Stimulated activated CD4-positive, alpha-beta T cell treated with anti-CD3 and anti-CD28 coated beads, TNF-alpha, amount 100 ng/mL, for 1 hour (primary cell): ENCODE measurements around the gene DMWD.
"Not testable (repeated sequence)": the region's sequence is repeated elsewhere in the genome, so short reads cannot be mapped to it uniquely, and the experiment has no call there.

Experiments
- DNase-seq, 3 donors: peaks; one replicate each; pipeline ENCODE4 v3.0.0-alpha.2; 2020; ENCODE audit warnings: low read depth in 3 of 3, low spot score in 1 of 3

Gene DMWD

DNA sequence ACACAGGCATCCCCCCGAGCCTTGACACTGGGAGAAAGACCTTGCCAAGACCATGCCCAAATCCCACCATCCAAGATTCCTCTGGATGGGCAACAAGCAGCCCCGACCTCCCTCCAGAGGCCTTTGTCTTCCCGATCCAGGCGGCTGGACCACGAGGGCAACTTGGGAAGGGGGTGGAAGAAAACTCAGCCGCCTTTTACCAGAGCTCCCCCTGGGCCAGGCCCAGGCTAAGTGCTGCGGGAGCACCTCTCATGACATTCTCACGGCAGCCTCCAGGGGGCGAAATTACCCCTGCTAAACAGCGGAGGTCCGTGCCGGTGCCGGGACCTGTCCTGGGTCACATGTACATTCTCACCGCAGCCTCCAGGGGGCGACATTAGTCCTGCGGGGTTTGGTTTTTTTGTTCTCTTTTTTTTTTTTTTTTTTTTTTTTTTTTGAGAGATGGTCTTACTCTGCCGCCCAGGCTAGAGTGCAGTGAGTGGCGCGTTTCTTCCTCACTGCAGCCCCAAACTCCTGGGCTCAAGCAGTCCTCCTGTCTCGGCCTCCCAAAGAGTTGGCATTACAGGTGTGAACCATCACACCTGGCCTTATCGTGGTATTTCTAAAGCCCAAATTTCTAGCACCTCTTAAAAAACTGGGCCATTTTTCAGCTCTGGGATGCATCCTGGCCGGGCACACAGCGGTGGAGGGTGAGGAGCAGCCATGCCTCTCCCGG is 24.5 kb upstream of the DMWD start:
- peak; percentile 87 to 97 (median 88) for DNase-seq

DNA sequence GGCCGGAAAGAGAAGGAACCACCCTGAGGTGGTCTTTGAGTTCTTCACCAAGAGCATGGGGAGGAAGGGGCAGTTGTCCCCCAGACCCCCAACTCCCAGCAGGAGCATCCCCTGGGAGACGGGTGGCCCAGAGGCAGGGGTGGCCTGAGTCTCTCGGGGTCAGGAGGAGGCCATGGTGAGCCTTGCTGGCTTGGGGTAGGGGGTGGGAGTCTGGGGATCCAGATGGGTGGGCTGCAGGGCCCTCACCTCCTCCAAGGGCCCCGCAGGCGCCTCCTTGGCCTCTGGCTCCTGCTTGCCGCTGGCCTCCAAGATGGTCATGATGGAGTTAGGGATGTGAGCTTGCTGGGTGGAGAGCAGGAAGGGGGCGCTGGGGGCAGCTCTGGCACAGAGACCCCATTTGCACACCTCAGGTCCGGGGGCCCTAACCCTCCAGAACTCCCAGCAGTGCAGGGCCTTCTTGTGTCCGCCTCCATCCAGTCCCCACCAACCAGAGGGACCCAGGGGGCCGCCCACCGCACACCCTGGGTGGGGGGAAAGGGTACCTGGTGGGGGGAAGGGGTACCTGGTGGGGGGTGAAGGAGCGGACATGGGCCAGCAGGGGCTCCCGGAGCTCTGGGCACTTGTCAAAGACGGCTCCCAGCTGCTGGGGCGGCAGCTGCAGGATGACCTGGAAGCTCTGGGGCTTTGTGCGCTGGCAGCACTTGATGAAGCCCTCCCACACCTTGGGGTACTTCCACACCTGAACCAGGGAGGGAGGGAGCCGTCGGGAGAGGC is 23.8 kb upstream of the DMWD start:
- DNase-seq: no peak

DNA sequence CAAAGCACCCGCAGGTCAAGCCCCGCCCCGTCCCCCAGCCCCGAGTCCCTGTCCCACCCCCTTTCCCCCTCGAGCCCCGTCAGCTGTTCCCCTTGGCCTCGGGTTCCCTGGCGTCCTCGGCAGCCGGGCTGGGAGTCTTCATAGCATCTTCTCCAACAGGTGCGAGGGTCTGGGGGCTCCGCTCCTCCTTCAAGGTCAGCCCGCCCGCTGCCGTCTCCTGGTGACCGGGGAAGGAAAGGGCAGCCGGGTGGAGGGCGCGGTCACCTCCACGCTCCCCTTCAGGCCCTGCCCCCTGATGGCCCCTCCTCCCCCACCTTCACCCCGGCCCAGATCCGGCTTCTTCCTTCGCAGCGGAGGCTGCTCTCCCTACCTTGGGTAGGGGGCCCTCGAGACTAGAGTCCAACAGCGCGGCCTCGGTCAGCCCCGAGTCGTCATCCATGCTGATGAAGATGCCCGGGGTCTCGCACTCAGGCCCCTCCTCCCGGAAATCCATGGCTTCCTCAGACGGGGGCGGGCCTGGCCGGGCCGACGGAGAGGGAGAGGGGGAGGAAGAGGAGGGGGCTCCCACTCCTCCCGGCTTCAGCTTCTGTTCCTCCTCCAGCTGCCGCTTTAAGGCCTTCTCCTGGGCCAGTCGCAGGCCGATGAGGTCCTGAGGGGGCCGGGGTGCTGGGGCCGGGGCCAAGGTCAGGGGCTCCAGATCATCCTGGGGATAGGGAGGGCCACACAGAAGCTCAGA is 23.0 kb upstream of the DMWD start:
- no peak for DNase-seq

DNA sequence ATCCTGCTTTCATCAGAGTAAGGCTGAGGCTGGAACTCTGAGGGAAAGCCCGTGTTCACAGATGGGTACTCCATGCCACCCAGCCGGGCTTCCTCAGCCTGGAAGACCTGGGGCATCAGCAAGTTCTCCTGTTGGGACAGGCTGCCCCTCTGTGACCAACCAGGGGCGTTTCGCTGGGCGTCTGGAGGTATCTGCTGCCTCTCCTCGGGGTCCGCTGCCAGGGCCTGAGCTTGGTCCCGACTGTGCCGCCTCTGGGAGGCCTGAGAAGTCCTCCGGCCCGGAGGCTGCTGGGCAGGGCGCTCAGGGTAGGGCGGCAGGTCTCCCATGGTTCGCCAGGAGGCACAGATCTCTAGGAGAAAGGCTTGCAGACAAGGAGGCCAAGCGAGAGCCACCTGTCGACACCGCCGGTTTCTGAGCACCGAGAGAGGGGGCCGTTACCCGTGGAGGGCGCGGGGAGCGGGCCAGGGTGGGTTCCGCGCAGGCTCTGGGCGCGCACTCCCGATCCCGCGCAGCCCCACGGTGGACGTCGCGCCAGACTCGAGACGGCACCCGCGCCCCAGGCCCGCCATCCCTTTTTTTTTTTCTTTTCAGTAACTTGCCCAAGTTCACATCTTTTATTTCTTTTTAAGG is 22.3 kb upstream of the DMWD start, which contains the start of gene RSPH6A:
Gene RSPH6A (minus strand): TSS at position 458 of the 630 bp plus-strand sequence. CDS start 132 bp downstream, at position 326.
- no peak for DNase-seq

DNA sequence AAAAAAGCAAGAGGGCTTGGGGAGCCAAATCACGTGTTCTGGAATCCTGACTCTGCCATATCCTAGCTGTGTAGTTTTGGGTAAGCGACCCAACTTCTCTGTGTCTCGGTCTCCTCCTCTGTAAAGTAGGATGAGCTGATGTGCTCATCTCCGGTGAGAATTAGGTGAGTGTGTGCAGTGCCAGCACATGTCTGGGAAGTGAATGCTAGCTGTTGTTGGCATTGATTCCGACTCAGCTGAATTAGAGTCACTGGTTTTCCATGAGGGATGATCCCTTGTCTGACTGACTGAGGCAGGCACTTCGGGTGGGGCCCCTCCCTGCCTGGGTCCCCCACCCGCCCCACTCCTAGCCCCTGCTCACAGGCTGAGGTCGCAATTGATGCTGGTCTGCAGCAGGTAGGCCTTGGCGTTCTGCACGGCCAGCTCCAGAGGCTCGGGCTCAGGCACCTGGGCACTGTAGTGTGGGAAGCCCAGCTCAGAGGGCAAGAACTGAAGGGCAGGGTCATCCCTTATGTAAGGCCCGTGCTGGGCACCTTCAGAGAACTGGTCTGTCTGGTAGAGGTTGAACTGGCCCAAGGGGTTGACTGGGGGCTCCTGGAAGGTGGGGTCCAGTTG is 21.6 kb upstream of the DMWD start:
- no peak for DNase-seq

DNA sequence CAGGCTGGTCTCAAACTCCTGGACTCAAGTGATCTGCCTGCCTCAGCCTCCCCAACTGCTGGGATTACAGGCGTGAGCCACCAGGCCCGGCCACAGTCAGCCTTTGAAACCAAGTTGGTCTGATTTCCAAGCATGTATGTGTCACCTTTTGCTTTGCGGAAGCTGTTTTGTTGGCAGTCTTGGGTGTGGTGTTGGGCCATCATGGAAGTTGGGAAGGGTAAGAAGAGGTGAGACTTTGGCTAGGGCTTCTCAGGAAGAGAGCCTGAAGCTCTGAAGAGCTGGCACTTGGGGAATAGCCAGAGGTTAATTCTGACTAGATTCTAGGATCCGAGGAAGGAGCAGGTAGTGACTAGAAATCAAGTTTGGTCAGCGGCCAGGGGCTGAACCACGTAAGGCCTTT is 19.7 kb upstream of the DMWD start:
- DNase-seq: no peak

DNA sequence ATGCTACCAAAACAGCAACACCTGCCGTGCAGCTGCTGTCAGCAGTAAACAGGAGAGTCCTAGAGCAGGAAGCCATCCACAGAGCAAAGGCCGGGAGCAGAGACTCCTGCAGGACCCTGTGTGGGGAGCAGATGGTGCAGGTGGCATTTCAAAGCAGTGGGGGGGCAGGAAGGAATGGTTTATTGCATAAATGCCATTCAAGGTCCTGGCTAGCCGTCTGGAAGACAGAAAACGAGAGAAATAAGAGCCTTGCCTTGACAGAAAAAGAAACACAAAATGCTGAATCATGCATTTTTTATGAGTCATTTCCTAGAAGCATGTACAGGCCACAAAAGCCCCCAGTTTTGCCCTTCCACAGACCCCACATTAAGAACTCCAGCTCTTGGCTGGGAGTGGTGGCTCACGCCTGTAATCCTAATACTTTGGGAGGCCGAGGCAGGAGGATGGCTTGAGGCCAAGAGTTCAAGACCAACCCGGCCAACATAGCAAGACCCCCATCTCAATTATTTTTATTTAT is 17.1 kb upstream of the DMWD start:
- no peak for DNase-seq

DNA sequence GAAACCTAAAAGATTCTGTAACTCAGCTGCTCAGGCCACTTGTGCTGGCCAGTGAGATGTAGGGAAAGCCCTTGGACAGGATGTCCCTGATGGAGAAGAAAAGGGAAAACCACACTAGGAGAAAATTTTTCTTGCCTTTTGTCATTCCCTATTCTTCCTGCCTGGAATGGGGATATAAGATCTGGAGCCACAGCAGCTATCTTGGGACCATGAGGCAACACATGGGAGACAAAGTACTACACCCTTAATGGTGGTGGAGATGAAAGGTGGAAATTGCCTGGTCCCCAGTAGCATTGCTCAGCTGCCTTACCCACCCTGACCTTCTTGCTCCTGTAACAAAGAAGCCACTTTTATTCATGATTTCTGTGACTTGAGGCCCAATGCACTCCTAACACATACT is 13.1 kb upstream of the DMWD start:
- no peak for DNase-seq

DNA sequence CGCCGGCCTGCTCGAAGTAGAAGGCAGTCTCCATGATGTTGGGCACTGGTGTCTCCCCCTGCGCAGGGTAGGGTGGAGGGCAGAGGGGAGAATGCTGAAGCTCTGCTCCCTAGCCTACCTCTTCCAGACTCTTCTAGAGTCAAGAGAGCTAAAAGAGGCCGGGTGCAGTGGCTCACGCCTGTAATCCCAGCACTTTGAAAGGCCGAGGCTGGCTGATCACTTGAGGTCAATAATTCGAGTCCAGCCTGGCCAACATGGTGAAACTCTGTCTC is 12.2 kb upstream of the DMWD start:
- no peak for DNase-seq

DNA sequence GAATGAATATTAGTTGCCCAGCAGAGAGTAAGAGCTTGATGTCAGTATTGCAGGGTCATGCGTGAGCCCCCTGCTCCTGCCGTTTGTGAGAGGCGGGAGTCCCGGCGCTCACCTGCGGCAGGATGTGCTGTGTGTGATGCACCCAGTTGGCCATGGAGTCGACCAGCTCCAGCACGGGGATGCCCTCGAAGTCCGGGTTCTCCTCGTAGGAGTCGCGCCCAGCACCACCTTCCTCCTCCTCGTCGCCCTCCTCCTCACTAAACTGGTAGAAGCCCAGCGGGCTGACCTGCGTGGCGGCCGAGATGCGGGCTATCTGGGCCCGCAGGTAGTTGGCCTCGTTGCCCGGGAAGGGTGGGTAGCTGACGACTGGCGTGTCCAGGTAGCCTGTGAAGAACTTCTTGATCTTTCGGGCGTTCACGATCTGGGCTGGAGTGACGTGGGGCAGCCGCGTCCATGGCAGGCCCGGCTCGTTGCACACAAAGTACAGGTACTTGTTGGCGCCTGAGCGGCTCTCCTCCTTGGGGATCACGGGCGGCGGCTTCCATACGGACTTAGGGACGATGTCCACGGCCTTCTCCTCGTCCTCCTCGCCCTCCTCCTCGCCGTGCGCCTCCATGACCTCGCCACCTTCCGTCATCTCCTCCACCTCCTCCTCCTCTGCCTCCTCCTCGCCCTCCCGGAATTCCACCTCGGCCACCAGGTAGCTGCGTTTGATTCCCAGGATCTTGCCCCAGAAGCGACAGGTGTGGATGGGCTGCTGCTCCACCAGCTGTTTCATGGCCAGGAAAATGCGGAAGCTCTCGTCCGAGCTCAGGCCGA is 11.7 kb upstream of the DMWD start:
- DNase-seq: no peak

DNA sequence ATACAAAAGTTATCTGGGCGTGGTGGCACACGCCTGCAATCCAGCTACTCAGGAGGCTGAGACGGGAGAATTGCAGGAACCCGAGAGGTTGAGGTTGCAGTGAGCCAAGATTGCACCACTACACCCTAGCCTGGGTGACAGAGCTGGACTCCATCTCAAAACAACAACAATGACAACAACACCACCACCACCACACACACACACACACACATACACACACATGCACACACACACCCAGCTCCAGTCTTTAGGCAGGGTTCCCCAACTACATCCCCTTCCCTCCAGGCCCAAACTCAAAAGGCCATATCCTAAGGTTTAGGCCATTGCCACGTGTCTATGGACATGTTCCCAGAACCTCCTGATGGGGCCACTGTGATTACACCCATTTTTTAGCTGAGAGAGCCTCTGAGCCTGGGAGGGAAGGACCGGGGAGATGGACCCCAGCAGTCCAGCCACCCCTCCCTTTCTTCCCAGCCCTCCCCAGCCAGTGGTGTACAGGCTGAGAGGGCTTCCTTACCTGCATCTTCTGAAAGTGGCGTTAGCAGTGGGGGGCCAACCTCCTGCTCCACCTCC is 9.0 kb upstream of the DMWD start:
- DNase-seq: no peak

DNA sequence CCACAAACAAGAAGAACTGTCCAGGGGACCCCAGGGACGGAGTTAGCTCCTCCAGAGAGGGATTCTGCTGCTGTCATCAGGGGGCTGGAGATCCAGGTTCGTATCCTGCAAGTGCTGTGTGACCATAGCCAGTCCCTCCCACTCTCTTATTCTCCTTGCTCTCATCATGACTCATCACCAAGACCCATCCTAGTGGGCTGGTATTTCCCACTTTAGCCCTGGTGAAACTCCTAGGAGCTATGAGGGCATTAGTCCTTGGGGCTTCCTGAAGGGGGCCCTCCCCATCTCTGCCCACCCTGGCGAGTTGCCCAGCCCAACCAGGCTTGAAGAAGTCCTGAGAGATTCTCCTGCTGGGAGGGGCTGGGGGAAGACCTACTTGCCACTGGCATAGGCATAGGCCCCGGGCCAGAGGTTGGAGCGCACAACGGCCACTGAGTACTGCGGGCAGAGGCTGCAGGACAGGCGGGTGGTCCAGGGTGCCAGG is 7.5 kb upstream of the DMWD start:
- no peak for DNase-seq

DNA sequence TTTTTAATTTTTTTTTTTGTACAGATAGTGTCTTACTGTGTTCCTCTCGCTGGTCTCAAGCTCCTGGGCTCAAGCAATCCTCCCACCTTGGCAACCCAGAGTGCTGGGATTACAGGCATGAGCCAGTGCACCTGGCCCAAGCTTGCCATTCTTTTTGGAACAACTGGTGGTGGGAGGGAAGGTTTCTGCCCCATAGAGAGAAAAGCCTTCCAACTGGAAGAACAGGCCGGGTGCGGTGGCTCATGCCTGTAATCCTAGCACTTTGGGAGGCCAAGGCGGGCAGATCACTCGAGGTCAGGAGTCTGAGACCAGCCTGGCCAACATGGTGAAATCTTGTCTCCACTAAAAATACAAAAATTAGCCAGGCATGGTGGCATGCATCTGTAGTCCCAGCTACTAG is 6.9 kb upstream of the DMWD start:
- not testable (repeated sequence) for DNase-seq

DNA sequence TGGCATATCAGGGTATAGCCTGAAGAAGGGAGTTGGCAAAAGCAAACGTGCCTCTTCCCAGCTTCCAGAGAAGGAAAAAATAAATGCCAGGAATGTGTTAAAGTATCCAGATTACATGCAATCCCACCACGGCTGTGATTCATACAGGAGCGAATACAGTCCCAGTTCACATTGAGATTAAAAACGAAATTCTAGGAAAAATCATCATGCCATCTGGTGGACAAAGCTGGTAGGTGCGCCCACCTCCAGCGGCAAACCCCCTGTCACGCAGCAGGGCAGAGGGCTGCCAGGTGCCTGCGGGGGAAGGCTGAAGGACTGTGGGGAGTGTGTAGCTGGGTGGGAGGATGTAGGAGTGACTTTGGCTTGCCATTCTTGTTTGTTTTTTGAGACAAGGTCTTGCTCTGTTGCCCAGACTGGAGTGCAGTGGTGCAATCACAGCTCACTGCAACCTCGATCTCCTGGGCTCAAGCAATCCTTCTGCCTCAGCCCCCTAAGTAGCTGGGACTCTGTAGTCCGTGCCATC is 6.4 kb upstream of the DMWD start:
- DNase-seq: peak in 2 of 3 donors; percentile 29 to 54

DNA sequence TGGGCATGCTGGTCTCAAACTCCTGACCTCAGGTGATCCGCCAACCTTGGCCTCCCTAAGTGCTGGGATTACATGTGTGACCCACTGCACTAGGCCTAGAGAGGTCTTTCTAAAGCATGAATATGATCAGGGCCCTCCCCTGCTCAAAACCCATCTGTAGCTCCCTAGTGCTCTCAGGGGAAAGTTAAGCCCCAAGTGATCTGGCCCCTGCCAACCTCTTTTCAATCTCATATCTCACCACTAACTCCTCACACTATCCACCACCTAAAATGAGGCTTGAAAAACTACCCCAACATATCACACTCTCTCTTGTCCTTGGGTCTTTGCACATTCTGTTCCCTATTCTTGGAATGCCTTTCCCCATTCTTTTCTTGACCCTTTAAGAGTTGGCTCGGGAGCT is 2.0 kb upstream of the DMWD start:
- no peak for DNase-seq

DNA sequence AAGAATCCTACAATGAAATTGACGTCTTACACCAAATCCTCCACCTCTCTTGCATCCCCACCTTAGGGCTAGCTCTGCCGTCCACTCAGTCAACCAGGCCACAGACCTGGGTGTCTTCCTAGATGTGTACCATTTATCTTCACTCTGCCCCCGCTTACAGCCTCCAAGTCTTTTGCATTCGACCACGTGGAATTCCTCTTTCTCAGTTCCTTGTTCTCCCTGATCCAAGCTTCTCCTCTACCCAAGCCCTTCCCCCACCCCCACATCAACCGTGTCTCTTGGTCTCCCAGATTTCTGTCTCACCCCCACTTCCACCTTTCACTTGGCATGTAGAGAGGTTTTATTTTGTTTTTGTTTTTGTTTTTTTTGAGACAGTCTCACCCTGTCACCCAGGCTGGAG is 1.2 kb upstream of the DMWD start:
- DNase-seq: no peak

DNA sequence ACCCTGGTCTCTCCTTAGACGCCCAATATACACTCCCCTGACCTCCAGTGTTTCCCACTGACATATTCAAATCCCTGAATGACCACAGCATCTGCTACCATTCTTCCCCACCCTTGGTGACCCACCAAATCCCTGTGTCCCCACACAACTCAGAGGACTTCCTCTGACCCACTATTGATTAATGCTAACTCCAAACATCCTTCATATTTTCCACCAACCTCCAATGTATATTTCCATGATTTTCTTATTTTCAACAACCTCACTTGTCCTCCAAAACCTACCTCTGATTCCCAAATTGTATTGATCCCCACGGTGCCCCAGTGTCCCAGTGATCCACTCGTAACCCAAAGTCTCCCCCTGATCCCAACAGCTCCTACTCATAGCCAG is 526 bp upstream of the DMWD start:
- DNase-seq: no peak

DNA sequence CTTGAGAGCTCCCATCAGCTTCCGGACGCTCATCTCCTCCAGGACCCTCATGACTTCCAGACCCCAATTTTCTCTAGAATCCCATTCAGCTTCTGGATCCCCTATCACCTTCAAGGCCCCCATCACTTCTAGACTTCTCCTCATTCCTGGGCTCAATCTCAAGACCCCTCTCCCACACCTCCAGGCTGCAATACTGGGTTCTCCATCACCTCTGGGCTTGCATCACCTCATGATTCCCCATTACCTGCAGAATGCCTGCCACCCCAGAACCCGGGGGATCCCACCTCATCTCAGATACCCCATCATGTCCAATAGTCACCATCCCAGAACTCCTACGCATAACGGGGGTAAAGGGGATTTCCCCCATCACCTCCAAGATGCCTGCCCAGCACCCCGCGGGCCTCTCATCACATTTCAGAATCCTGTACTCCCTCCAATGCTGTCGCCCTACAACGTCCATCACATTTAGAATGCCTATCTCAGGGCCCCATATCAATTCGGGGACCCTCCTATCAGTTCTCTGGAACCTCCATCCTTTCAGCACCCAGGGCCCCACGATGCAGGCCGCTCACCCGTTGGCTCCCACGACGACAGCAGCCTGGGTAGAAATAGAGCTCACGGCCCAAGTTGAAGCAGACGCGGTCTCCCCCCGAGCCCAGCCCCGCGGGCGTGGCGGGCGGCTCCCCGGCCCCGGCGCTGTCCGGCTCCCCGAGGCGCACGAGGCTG is 738 bp downstream of the DMWD start:
- DNase-seq: no peak

DNA sequence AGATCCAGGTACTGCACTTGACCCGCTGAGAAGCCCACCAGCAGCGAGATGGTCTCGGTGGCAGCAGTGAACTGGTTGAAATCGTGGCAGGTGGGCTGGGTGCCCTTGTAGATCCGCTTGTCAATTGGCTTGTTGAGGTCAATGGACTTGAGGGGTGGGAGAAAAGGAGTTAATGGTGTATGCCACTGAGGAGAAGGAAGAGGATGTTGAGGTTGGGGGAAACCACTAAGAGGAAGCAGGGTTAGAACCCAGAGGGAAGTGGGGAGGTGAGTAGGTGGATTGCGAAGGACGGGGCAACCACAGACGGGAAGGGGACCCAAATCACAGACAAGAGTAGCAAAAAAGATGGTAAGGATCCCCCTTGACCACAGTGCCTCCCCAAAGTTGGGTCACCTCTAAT is 1.7 kb downstream of the DMWD start:
- no peak for DNase-seq
